ENCODE measurements around the gene DGKE.

The DGKE gene

DNA sequence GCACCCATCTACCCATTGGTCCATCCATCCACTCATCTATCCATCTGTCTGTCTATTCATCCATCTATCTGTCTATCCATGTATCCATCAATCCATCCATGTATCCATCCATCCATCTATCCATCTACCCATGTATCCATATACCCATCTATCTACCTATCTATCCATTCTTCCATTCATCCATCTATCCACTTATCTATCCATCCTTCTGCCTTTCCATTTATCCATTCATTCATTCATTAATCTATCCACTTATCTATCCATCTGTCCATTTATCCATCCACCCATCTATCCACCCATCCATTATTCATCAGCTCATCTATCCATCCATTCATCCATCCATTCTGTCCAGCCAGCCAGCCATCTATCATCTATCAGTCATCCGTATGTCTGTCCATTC lies 58.4 kb downstream of the DGKE start:
- no peak for DNase-seq

DNA sequence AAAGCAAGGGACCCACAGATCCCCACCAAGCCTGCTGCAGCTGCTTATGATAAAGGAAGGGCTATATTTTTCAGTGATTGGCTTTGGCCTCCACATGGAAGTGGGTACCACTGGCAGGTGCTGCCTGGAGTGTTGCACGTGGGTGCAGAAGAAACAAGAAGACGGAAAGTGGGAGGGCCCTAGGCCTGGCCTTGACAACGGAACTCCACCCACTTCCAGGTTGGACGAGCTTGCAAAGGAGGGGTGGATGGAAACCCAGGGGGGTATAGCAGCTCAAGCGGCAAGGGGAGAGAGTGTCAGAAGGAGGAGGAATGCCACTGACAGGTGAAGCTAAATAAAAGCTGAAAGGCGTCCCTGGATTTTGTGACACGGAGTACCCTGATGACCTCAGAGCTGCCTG lies 59.6 kb downstream of the DGKE start:
- no peak for DNase-seq

DNA sequence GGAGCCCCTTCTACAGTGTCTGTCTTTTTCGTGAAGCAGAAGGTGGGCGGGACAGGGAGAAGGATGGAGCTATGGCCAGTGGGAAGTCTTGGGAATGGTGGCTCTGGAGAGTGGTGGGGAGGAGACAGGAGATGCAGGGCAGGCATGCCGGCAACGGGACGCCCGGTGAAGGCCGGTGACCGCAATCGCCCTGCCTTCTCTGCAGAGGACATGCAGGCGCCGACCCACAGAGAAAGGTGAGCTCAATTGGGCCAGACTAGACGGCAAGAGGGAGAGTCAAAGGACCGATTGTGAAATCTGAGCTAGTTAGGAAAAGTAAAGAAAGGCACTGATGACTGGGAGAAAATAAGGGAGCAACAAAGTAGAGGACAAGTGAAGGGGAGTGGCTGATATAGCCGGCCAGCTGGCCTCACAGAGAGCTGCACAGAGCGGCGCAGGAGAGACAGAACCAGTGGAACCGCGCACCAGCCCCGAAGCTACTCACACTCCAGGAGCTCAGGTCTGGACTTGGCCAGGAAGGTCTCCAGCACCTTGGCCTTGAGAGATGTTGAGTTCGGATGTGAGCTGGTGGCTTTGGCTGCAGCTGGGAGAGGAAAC lies 61.0 kb downstream of the DGKE start:
- DNase-seq, result no peak

DNA sequence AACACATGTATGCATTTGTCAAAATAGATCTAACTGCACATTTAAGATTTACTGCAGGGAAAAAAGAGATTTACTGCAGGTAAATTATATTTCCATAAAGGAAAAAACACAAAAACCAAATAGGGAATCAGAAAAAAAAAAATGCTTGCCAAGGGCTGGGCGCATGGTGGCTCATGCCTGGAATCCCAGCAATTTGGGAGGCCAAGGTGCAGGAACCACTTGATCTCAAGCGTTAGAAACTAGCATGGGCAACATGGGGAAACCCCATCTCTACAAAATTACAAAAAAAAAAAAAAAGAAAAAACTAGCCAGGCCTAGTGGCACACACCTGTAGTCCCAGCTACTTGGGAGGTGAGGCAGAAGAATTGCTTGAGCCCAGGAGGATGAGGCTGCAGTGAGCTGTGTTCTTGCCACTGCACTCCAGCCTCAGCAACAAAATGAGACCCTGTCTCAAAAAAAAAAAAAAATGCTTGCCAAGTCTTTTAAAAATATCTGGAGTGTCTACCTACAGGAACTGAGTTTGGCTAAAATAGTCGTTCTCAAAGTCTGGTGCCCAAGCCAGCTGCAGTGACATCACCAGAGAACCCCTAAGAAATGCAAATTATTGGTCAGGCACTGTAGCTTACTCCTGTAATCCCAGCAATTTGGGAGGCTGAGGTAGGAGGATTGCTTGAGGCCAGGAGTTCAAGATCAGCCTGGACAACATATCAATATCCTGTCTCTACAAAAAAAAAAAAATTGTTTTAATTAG lies 62.4 kb downstream of the DGKE start:
- DNase-seq, result no peak

DNA sequence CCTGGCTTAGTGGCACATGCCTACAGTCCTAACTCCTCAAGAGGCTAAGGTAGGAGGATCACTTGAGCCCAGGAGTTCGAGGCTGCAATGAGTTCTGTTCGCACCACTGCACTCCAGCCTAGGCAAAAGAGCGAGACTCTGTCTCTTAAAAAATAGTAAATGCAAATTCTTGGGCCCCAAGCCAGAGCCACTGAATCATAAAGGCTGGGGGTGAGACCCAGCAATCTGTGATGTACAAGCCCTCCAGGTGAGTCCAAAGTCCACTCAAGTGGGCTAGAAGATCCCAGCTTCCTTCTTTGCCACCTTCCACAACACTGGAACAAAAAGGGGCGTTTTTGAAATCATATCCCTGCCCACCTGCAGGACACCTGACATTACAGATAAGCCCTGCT lies 63.0 kb downstream of the DGKE start:
- DNase-seq, result no peak

DNA sequence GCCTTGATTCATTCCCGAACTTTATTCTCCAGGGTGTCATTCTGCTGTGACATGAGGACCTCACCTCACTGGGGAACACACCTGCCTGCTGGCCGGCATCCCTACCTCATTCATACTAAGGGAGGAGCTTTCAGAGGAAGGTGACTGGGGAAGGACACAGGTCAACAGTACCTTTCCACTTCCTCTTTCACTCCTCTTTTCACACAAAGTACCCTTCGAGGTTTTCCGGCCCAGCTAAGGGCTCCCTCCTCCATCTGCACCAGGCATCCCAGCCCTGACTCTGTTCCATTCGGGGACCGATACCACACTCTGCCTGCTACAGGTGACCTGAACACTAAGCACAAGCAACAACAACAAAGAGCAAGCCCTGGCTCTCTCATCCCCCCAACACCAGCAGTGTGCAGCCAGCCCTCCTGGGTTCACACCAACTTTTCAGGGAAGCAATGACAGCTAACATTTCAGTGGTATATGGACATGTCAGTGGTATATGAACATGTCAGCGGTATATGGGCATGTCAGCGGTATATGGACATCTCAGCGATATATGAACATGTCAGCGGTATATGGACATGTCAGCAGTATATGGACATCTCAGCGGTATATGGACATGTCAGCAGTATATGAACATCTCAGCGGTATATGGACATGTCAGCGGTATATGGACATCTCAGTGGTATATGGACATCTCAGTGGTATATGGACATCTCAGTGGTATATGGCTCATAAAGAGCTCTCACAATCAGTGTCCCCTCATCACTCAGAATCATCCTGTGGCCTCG lies 63.9 kb downstream of the DGKE start:
- no peak for DNase-seq

DNA sequence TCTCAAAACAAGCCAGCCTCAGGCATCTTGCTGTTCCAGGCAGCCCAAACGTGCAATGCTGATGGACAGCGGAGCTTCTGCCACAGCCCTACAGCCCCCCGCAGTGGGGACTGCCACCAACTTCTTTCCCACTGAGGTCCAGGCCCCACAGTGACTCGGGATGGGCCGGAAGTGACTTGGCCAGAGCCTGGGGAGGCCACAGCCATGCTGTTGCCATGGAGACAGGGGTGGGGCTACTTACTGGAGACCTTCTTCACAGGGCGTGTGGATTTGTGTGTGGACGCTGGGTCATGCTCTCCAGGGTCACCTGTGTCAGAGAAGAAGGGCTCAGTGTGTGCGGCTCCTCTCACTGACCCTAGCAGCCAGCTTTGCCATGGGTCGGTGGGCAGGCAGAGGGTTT lies 64.9 kb downstream of the DGKE start:
- DNase-seq, result no peak

DNA sequence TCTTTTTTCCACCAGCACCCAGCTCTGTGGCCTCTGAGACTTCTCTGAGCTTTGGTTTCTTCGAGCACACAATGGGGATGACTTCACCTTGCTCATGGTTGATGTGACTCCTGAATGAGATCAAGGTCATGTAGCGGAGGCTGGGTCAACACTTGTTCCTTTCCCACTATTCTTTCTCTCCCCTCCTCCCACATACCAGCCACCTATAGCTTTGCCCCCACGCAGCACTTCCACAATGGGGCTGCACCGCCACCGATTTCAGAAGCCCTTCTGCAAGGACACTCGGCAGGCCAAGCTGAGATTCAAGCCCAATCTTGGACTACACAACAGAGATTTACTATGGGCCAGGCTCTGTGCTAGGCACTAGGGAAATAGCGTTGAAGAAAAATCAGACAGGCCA lies 65.5 kb downstream of the DGKE start:
- no peak for DNase-seq

DNA sequence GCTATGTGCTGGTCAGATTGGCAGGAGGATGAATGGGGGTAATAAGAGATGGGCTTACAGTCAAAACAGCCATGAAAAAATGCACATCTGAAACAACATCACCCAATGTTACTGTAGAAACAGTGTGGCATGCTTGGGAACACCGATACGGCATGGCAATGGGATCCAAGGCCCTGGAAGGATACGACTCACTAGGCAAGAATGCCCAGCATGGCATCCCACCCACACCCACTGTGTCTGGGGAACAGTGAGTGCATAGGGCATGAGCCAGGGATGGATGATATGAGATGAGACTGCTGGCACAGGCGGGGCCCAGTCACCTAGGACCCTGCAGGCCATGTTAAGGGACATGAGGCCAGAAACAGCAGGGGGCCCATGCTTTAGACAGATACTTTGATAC lies 68.4 kb downstream of the DGKE start:
- no peak for DNase-seq

DNA sequence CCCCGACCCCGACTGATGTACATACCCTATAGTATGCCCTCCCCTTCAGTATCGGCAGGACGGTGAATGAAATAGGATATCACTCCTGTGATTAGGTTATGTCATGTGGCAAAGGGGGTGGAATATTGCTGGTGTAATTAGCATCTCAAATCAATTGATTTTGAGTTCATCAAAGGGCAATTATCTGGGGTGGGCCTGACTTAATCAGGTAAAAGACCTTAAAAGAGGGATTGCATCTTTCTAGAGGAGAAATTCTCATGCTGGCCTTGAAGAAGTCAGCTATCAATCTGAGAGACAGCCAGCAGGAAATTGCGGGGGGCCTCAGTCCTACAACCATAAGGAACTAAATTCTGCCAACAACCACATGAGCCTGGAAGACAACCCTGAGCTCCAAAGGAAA lies 69.6 kb downstream of the DGKE start:
- no peak for DNase-seq

DNA sequence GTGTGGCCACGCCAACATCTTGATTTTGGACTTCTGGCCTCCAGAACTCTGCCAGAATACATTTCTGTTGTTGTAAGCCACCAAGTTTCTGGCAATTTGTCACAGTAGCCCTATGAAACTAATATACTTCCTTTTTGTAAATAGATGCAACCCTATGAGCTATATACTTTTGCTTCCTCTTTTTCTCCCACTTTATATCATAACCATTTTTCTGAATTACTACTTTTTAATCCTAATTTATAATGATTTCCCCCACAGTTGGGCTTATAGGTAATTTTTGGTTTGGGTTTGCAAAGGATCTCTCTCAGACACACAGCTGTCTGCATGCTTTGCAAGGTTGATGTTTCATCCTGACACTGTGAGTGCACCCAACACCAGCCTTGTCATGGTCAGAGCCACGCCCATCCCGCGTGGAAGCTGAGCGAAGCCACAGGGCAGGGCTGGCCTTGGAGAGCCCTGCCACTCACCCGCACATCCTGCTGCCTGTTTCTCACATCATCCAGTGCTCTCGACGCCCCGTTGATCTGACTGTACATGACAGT lies 74.1 kb downstream of the DGKE start:
- no peak for DNase-seq

DNA sequence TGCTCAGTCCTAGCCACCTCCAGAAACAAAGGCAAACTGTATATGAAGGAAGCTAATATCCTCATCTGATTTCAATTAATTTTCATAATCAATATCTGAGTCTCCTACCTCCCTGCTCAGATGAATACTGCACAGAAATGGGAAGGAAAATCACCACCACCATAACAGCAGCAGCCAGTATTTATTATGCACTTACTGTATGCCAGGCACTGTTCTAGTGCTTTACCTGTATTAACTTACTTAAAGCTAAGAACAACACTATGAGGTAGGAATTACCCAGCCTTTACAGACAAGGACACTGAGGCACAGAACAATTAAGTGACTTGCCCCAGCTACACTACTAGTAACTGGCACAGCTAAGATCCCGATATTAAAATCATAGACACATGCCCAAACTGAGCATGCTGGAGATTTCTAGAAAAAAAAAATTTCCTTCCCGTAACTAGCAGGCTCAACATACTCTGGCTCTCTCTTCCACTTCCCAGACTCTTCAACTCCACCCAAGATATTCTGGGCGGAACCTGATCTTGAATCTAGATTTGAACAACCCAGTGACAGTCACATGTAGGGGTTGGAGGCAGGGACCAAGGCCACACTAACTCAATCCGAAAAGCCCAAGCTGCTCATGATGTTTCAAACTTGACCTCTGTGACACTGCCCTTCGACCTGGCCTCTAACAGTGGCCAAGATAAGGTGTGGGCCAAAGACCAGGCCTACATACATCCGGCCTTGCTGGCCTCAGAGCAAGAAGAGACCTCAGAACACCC lies 76.0 kb downstream of the DGKE start:
- DNase-seq, result no peak

DNA sequence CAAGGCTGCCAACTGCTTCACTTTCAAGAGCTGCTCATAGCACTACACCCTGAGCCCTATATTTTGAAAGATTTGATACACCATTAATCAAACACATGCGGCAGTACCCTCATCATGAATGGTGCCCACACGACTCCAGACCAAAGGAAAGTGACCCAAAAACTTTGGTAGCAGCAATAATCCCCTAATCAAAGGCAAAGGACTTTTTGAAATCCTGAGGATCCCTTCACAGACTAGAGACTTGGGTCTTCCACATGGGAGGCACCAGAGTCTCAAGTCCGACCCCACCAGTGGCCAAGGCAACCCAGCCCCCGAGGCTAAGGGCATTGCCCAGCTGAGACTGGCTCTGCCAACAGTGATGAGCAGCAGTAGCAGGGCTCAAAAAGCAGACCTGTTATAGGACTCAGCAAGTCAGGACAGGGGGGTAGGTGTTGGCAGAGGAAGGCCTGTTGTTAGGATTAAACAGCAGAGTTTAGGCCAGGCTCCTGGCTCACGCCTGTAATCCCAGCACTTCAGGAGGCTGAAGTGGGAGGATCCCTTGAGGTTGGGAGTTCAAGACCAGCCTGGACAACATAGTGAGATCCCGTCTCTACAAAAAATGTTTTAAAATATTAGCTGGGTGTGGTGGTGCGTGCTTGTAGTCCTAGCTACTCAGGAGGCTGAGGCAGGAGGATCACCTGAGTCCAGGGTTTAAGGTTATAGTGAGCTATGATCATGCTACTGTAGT lies 76.7 kb downstream of the DGKE start:
- no peak for DNase-seq

DNA sequence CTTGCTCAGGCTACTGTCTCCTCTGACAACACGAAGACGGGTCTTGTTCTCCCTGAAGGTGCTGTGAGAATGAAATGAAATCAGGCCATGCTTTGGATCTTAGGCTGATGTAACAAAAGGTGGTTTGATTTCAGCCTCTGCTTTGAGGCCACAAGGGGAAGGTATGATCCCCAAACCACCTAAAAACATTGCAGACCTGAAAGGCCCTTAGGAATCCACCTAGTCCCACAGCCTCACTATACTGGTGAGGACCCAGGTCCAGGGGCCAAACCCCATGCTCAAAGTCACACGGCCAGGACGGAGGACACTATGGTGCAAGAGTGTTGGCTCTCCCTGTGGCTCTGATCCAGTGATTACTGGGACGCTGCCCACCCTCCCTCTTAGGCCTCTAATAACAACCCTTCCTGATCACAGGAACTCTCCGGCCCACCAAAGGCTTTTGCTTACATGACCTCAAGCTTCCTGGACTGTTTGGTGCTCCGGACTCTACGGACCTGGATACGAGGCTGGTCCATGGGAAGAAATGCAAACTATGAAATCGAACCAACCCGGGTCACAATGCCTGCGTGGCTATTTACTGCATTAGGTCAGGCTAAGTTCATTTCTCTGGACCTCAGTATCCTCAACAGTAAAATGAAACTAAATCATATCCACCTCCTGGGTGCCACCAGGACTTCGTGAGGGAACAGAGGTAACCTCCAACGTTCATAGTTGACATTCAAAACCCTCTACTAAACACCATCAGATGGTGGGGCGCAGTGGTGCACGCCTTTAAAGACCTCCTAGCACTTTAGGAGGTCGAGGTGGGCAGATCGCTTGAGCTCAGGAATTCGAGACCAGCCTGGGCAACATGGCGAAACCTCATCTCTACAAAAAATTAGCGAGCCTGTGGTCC lies 78.4 kb downstream of the DGKE start:
- DNase-seq, result no peak

DNA sequence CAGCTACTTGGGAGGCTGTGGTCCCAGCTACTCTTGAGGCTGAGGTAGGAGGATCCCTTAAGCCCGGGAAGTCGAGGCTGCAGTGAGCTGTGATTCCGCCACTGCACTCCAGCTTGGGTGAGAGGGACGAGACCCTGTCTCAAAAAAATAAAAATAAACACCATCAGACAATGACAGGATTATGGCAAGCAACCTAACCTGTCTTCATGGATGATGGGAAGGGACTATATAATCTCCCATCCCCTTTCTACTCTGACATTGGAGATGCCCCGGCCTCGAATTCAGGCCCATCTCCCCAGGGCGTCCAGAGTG lies 79.0 kb downstream of the DGKE start:
- no peak for DNase-seq

DNA sequence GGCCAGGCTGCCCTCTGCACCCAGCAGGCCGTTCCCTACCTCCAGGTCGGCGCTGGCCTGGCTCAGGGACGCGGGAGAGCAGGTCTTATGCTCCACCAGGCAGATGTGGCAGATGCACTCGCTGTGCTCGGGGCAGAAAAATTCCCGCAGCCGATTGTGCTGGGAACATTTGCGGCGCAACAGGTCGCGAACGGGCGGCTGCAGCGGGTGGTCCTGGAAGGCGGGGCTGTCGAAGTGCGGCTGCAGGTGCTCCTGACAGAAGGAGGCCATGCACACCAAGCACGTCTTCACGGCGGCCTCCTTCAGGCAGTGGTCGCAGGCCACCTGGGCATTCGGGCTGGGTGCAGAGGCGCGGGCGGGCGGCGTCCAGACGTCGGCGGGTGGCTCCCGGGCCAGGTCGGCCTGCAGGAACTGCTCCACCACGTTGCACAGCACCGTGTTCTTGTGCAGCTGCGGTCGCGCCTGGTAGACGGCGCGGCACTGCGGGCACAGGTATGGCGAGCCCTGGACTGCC lies 79.5 kb downstream of the DGKE start:
- DNase-seq, result no peak

DNA sequence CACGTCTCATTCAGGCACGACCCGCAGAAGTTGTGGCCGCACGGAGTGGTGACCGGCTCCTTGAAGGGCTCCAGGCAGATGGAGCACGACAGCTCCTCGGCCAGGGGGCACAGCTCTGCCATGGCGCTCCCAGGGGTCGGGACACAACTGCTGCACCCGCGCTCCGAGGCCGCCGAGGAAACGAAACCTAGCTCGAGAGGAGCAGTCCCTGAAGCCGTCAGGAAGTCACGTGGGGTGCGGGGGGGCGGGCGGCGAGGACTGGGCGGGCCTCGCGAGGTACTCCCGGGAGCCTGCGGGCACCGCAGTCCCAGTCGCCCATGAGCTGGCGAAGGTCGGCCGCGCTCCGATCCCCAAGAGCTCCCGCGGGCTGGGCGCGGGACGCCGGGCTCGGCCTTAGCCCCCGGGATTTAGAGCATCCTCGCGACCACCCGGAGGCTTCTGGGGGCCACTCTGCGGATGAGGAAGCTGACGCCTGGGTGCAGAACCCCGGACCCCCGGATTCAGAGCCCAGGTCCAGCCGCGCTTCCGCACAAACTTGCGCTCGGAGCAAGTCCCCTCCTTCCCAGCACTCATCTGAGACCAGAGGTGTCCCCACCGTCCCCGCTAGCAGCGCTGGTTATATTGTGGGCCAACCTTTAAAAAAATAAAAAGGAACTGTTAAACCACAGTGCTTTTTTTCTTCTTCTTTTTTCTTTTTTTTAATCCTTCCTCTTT lies 80.1 kb downstream of the DGKE start, which contains the start of gene TRIM25:
Gene TRIM25, minus strand, starts transcription at position 183 of the 714 bp plus-strand sequence. Its CDS starts 61 bp downstream, at position 122.
- DNase-seq, result peak; percentile 91

DNA sequence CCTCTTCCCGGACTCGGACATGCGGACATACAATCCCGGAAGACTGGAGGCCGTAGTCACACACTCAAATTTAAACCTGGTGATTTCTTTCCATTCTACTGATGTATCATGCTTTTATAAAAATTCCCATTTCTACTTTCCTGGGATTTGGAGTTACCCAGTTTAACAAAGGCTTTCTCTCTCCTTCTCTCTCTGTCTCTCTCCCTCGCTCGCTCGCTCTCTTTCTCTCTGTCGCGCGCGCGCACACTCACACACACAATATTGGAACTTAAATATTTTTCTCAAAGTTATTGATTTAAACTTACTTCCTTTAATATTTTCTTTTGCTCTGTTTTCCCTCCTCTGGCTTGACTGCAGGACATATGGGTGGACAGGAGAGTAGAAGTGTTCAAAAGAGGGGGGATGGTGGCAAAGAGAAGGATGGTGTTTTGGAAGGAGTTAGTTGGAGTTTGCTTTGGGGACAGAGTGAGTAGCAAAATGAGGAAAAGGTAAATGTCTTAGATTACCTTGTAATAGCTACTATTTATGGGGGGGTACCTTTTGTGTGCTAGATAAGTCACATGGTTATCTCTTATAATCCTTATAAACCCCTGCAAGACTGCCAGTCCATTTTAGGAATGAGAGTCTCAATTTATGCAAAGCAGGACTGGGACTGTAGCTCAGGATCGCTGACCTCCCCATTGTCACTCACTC lies 80.8 kb downstream of the DGKE start:
- no peak for DNase-seq

DNA sequence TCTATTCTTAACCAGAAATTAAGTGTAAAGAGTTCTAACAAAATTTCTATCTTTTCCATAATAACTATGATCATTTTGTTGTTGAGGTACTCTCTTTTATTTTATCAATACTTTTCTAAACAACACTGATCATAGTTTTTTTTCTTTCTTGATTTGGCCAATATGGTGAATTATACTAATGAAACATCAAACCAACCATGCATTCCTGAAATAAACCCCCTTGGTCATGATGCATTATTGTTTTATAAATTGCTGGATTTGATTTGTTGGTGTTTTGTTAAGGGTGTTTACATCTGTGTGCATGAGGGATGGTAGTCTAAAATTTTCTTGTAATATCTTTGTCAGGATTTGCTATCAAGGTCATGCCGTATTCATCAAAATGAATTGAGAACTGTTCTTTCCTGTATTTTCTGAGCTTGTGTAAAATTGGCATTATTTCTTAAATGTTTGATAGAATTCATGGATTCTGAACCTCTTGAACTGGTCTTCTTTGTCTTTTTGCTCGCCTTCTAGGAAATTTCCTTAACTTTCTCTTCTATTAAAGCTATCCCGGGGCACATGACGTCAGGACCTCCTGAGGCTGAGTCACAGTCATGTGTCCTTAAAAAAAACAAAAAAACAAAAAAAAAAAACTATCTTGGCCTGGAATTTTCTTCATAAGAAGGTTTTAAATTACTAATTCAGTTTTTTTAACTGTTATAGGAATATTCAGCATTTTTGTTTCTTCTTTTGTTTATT lies 83.8 kb downstream of the DGKE start:
- DNase-seq, result no peak
